Right atrium auricular region (tissue), 2 donors: ENCODE measurements around the gene ARHGEF33. TPM values are rescaled to one million over a fixed set of nuclear protein-coding genes. Genes with fewer than 3 reads are reported as not detected.

Experiments used
- DNase-seq: peaks from one replicate; pipeline ENCODE4 v3.0.0-alpha.2; 2019; ENCODE audit warnings: low spot score
- H3K27ac ChIP-seq, 2 donors: fragments of 200-600 bp; sonication (generic); 1 replicate in 1 of 2; 2 replicates in 1 of 2; pipeline ENCODE4 v1.5.1; 2016 to 2019
- H3K27me3 ChIP-seq, 2 donors: fragments of 200-600 bp; sonication (generic); one replicate each; pipeline versions ENCODE4 v1.5.1 to v1.6.0; 2017 to 2019
- H3K36me3 ChIP-seq: fragments of 200-600 bp; sonication (generic); one replicate; pipeline ENCODE4 v1.5.1; 2016
- H3K4me1 ChIP-seq, 2 donors: fragments of 200-600 bp; sonication (generic); one replicate each; pipeline versions ENCODE4 v1.5.1 to v1.6.0; 2017 to 2019
- H3K4me3 ChIP-seq, 2 donors: fragments of 200-600 bp; sonication (generic); 1 replicate in 1 of 2; 2 replicates in 1 of 2; pipeline ENCODE4 v1.5.1; 2017 to 2019; ENCODE audit warnings: mild to moderate bottlenecking in 1 of 2, moderate library complexity in 1 of 2
- H3K9me3 ChIP-seq, 2 donors: fragments of 200-600 bp; sonication (generic); one replicate each; pipeline ENCODE4 v1.5.1; 2019
- CTCF ChIP-seq, 2 donors: fragments of 200-600 bp; sonication (generic); IDR thresholded peaks; one replicate each; pipeline ENCODE4 v1.5.1; 2019; ENCODE audit warnings: antibody characterized with exemption in 2 of 2
- total RNA-seq, 2 donors: library from RNA; depleted of rRNA; stranded (reverse); fragments of >200 nt; gene quantifications; one replicate each; pipeline ENCODE4 v1.1.0, GENCODE V29; 2016

ARHGEF33 gene
- total RNA-seq, 2 donors from 2014 or later = 0.24 to 1.0 TPM

- DNase-seq = no peak
- peaks cover 46% of the 10 kb centered on the region for H3K36me3 ChIP-seq
- TF ChIP-seq CTCF (IDR thresholded peaks at IDR 0.05) = no peak
- no peaks in the 10 kb centered on the region for H3K27me3 ChIP-seq
- peaks cover 0 to 3% of the 10 kb centered on the region in 2 donors for H3K4me1 ChIP-seq
- H3K9me3 ChIP-seq = no peaks in the 10 kb centered on the region
- no peak overlapping the region for H3K27ac ChIP-seq
- H3K4me3 ChIP-seq = no peak overlapping the region
Measured at GRCh38 chr2:38997781-38998180, 108.1 kb downstream of the ARHGEF33 start.

GRCh38 chr2:39000552-39000951 lies 110.9 kb downstream of the ARHGEF33 start:
- no peaks in the 10 kb centered on the region for H3K27me3 ChIP-seq
- H3K27ac ChIP-seq = no peak overlapping the region
- H3K9me3 ChIP-seq = no peaks in the 10 kb centered on the region
- H3K4me1 ChIP-seq = peaks cover 0 to 3% of the 10 kb centered on the region in 2 donors
- no peak for DNase-seq
- H3K4me3 ChIP-seq = no peak overlapping the region
- H3K36me3 ChIP-seq = peaks cover 34% of the 10 kb centered on the region
- no peak for TF ChIP-seq CTCF (IDR thresholded peaks at IDR 0.05)

GRCh38 chr2:39007875-39008504 lies 118.3 kb downstream of the ARHGEF33 start:
- Histone ChIP-seq H3K27me3 (no peaks in the 10 kb centered on the region), H3K27ac (no peak overlapping the region), H3K9me3 (no peaks in the 10 kb centered on the region), H3K4me3 (no peak overlapping the region), H3K4me1 (no peaks in the 10 kb centered on the region), H3K36me3 (peaks cover 54% of the 10 kb centered on the region)
- DNase-seq = no peak
- TF ChIP-seq CTCF (IDR thresholded peaks at IDR 0.05) = no peak

GRCh38 chr2:39008665-39009064 lies 119.0 kb downstream of the ARHGEF33 start:
- H3K27ac ChIP-seq = no peak overlapping the region
- TF ChIP-seq CTCF (IDR thresholded peaks at IDR 0.05) = no peak
- H3K9me3 ChIP-seq = no peaks in the 10 kb centered on the region
- DNase-seq = no peak
- no peak overlapping the region for H3K4me3 ChIP-seq
- no peaks in the 10 kb centered on the region for H3K4me1 ChIP-seq
- no peaks in the 10 kb centered on the region for H3K27me3 ChIP-seq
- peaks cover 59% of the 10 kb centered on the region for H3K36me3 ChIP-seq

GRCh38 chr2:39013871-39014270 lies 124.2 kb downstream of the ARHGEF33 start:
- DNase-seq = no peak
- Histone ChIP-seq H3K36me3 (peaks cover 33% of the 10 kb centered on the region), H3K9me3 (no peaks in the 10 kb centered on the region), H3K27me3 (no peaks in the 10 kb centered on the region), H3K4me3 (no peak overlapping the region), H3K4me1 (peaks cover 0 to 13% of the 10 kb centered on the region in 2 donors), H3K27ac (no peak overlapping the region)
- no peak for TF ChIP-seq CTCF (IDR thresholded peaks at IDR 0.05)

GRCh38 chr2:39015424-39015823 lies 125.7 kb downstream of the ARHGEF33 start:
- H3K4me1 ChIP-seq = peaks cover 0 to 13% of the 10 kb centered on the region in 2 donors
- H3K27ac ChIP-seq = no peak overlapping the region
- H3K4me3 ChIP-seq = no peak overlapping the region
- no peak for DNase-seq
- no peak for TF ChIP-seq CTCF (IDR thresholded peaks at IDR 0.05)
- no peaks in the 10 kb centered on the region for H3K9me3 ChIP-seq
- H3K27me3 ChIP-seq = no peaks in the 10 kb centered on the region
- H3K36me3 ChIP-seq = peaks cover 21% of the 10 kb centered on the region
